GM12873 (cell line): ENCODE data around the gene GOLGA6D.
"Not testable (repeated sequence)": the region's sequence is repeated elsewhere in the genome, so short reads cannot be mapped to it uniquely, and the experiment has no call there.

Source experiments
- TF ChIP-seq, protein P1 (sequence below): IDR thresholded peaks from 2 replicates; pipeline ENCODE4 v1.5.1; 2012; ENCODE audit warnings: low read depth, mild to moderate bottlenecking, moderate library complexity, low read length, control low read depth; ENCODE audit not compliant: insufficient read depth; ENCODE audit errors: missing control alignments

The GOLGA6D gene

GRCh38 chr15:75282572-75282971 lies at the start of gene GOLGA6D:
GOLGA6D (plus strand) TSS chr15:75282835; CDS start chr15:75282876, 41 bp downstream.
- TF ChIP-seq, protein P1, sequence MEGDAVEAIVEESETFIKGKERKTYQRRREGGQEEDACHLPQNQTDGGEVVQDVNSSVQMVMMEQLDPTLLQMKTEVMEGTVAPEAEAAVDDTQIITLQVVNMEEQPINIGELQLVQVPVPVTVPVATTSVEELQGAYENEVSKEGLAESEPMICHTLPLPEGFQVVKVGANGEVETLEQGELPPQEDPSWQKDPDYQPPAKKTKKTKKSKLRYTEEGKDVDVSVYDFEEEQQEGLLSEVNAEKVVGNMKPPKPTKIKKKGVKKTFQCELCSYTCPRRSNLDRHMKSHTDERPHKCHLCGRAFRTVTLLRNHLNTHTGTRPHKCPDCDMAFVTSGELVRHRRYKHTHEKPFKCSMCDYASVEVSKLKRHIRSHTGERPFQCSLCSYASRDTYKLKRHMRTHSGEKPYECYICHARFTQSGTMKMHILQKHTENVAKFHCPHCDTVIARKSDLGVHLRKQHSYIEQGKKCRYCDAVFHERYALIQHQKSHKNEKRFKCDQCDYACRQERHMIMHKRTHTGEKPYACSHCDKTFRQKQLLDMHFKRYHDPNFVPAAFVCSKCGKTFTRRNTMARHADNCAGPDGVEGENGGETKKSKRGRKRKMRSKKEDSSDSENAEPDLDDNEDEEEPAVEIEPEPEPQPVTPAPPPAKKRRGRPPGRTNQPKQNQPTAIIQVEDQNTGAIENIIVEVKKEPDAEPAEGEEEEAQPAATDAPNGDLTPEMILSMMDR = not testable (repeated sequence)

GRCh38 chr15:75233504-75234190 lies 49.0 kb upstream of the GOLGA6D start:
- TF ChIP-seq, protein P1 = no peak

DNA sequence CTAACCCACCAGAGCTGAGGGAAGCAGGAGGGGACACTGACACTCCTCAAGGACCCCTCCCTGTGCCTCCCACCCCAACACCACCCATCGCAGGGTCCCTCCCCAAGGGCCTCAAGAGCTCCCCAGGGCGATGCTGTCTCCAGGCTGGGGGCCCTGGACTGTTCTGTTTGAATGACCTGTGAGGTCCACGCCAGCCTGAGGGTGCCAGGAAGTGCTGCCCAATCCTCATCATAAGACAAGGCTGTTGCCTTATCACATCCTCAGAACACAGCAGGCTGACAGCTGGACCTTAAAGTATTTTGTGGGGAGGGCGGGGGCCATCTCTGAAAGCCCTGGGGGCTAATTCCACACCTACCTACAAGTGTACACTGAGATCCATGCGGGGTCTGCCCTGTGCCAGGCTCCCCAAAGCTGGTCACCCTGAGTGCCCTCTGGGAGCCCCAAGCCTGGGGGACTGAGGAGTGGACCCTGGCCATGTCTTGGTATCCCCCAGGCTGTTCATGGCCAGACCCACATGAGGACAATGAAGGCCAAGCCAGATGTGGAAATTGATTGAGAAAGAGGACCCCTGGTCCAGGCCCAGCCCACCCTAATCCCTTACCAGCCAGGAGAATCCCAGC lies 48.3 kb upstream of the GOLGA6D start:
- TF ChIP-seq, protein P1 = no peak

DNA sequence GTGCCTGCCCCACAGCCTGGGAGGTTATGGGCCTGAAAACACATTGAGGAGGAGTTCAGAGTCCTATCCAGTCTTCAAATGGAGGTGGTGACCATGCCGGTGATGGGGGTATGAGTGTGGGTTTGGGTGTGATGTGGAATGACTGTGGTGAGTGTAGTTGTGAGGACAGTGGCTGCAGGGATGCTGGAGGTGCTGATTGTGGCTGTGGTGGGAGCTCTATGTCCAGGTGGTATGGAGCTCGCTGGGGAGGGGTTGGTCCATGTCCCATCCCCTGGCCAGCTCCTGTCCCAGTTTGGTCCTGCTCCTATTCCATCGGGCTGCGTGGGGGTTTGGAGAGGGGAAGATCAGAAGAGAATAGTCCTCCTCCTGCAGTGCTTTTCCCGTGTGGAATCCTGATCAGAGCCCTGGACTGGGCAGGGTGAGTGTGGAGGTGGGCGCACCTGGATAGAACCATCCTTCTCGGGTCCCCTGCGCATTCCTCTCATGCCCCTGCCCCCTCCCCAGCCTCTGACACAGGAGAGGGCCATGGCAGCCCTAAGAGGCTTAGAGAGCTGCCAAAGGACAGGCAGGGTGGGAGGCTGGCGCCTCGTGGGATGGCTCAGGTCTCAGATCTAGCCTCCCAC lies 47.5 kb upstream of the GOLGA6D start:
- TF ChIP-seq, protein P1 = no peak

DNA sequence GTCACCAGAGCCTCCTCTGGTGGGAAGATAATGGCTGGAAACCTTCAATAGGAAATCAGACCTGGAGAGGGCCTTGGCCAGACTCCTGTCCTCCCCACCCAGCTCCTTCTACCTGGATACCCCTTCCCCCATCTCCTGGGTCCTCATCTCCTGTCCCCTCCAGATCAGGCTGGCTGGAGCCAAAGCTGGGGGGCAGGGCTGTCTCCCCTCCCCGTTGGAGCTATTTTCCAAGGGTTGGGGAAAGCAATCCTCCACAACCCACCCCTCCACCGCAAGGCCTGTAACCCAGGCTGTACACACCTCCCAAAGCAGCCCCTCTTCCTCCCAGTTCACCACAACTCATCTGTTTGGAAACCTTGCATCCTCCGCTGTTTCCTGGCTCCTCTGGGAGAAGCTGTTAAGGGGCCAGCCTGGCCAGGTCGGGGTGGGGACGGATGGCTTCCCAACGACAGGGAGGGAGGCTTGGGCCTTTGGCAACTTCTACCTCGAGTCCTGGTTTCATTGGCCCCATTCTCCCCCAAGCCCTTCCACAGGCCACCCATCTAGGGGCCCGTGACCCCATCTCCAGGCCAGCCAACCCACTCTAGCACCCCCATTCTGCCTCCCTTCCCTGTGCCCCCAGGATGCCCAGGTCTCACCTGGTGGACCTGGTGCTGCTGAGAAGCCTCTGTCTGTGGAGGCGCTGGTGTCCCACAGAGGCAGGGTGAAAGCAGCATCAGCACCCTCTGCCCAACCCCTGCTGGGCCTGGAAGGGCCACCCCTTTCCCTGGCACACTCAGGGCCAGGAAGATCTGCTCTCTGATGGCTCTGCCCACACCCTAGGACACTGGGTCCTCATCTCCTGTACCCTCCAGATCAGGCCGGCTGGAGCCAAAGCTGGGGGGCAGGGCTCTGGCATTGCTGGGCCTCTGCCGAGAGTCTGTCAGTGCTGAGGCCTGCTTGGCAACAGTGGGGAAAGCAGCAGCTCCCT lies 46.6 kb upstream of the GOLGA6D start:
- TF ChIP-seq, protein P1 = no peak

- TF ChIP-seq, protein P1 = no peak
These were observed 45.2 kb upstream of the GOLGA6D start for GRCh38 chr15:75237316-75237982.
